ENCODE results near the gene WDFY4. TPM values are rescaled to one million over a fixed set of nuclear protein-coding genes. Genes with fewer than 3 reads are reported as not detected.

The WDFY4 gene
- total RNA-seq, 1 donor from 2014 or later = 0.34 TPM

- no peak for DNase-seq
Observed at GRCh38 chr10:48750019-48750418, 65.3 kb downstream of the WDFY4 start.

GRCh38 chr10:48750991-48751390 lies 66.3 kb downstream of the WDFY4 start:
- DNase-seq = no peak

GRCh38 chr10:48751730-48752129 lies 67.1 kb downstream of the WDFY4 start:
- DNase-seq = no peak

- no peak for DNase-seq
Observed at GRCh38 chr10:48758411-48758810, 73.7 kb downstream of the WDFY4 start.

- DNase-seq = no peak
Observed at GRCh38 chr10:48759113-48759901, 74.6 kb downstream of the WDFY4 start.

GRCh38 chr10:48760983-48761382 lies 76.3 kb downstream of the WDFY4 start:
- DNase-seq = no peak

GRCh38 chr10:48762064-48763042 lies 77.7 kb downstream of the WDFY4 start:
- no peak for DNase-seq

- no peak for DNase-seq
Observed at GRCh38 chr10:48763403-48763965, 78.8 kb downstream of the WDFY4 start.

GRCh38 chr10:48764486-48764885 lies 79.8 kb downstream of the WDFY4 start:
- DNase-seq = no peak

- no peak for DNase-seq
Observed at GRCh38 chr10:48765039-48765438, 80.4 kb downstream of the WDFY4 start.

- no peak for DNase-seq
Observed at GRCh38 chr10:48765527-48765926, 80.9 kb downstream of the WDFY4 start.

GRCh38 chr10:48767373-48768143 lies 82.9 kb downstream of the WDFY4 start:
- no peak for DNase-seq

- no peak for DNase-seq
Observed at GRCh38 chr10:48768144-48768766, 83.6 kb downstream of the WDFY4 start.

- no peak for DNase-seq
Observed at GRCh38 chr10:48768926-48769325, 84.3 kb downstream of the WDFY4 start.

- no peak for DNase-seq
Observed at GRCh38 chr10:48769706-48770435, 85.2 kb downstream of the WDFY4 start.

- no peak for DNase-seq
Observed at GRCh38 chr10:48770561-48771089, 86.0 kb downstream of the WDFY4 start.

GRCh38 chr10:48771234-48771633 lies 86.6 kb downstream of the WDFY4 start:
- DNase-seq = no peak

- no peak for DNase-seq
Observed at GRCh38 chr10:48772059-48772458, 87.4 kb downstream of the WDFY4 start.

GRCh38 chr10:48773580-48773979 lies 88.9 kb downstream of the WDFY4 start:
- DNase-seq = no peak

- DNase-seq = no peak
Observed at GRCh38 chr10:48774416-48775205, 89.9 kb downstream of the WDFY4 start.
